GM12801 (cell line): ENCODE measurements around the gene DBNL.

Source experiments
- CTCF ChIP-seq: IDR thresholded peaks from one replicate; pipeline ENCODE4 v1.5.1; 2011; ENCODE audit warnings: control low read depth; ENCODE audit not compliant: insufficient read length; ENCODE audit errors: extremely low read depth

DBNL gene

DNA sequence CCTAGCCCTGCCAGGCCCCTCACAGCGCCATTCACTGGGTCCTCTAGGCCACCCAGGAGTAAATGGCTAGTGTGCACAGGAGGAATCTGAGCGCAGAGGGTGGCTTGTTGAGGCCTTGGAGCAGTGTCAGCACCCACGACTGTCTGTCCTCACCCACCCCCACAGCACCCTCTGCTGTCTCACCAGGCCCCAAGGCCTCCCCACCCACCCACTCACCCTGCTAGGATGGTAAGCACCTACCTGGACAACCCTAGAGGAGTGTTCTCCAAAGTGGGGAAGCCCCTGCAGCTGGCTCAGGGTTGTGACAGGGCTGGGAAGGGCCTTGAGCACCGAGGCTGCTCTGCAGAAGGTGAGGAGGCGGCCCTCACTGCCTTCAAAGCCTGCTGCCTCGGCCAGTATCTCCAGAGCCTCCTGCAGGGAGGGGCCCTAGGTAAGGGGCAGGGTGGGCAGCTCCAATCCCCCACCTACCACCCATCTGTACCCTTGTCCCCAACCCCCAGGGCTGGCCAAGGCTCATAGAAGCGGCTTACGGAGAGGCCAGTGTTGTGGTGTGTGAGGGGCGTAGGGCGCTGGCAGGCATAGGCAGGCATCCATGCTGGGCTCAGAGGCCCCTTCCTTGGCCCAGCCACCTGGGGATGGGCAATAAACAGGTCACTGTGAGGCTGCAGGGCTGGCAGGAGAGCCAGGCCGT, 35.0 kb downstream of the DBNL start:
- no peak for TF ChIP-seq CTCF

DNA sequence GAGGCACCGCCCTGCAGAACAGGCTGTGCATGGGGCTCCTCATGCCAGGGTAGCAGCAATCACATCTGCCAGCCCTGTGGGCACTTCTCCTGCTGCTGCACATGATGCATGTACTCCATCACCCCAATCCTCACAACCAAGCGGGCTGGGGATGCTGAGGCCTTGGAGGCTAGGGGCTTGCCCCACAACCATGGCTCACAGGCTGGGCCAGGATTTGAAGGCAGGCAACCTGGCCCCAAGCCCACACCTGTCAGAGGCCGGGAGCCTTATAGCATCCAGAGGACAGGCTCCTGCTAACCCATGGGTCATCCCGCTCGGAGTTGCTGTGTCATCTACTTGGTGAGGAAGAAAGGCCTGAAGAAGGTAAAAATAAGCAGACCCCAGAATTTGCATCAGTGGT, 35.6 kb downstream of the DBNL start:
- no peak for TF ChIP-seq CTCF

DNA sequence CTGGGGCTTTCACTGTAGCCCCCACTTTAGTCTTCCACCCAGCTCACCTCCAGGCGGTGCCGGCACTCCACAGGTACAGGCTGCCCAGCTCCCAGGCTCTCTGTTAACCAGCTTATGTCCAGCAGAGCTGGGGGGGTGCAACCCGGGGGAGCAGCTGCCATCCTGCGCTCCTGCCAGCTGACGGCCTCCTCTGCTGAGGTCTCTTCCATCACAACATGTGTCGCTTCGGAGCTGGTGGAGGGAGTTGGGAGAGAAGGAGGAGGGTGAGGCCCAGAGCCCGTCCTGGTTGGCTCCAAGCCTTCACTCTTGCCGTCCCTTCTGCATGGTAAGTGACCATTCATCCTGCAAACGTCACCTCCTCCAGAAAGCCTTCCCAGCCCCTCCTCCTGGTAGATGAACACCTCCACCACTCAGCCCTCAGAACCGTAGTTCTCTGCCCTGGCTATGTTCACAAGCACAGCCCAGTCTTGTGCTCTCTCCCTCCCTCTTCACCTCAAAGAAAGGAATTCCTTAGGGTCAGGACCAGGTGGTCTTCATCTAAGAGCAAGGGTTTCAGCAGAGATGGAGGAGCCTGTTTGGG, 36.3 kb downstream of the DBNL start:
- no peak for TF ChIP-seq CTCF

- no peak for TF ChIP-seq CTCF
Measured at GRCh38 chr7:44081266-44081748, 36.8 kb downstream of the DBNL start.

GRCh38 chr7:44082541-44083207, 38.2 kb downstream of the DBNL start:
- no peak for TF ChIP-seq CTCF

DNA sequence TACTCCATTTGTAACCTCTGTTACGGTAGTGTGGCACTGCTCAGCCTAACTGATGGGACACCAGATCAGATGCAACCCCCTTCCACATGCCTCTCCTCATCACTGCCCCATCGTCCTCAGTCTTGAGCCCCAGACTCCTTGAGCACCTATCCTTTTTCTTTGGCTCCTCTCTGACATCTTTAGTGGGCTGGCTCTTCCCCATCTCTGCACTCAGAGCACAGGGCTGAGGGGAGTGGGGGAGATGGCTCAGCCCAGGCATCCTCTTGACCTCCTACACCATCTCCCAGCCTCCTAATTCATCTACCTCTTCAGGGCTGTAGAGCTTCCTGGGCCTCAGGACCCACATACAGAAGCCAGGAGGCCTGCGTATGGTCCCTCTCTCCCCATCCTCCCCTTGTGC, 39.3 kb downstream of the DBNL start:
- TF ChIP-seq CTCF = no peak

DNA sequence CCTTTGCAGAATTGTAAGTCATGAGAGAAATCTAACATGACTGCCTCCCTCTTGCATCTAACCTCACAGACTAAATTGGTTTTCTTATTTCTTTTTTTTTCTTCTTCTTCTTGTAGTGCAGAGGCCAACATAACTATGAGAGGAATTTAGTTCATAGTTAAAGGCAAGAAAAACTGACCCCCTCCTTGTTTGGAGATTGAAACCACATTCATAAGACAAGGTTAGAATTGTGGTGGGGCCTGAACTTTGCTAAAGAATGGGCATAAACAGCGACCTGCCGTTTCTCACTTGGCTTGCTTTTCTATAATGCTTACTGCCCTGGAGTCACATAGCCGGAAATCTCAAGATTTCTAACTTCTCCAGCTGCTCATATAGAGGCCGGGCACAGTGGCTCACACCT, 40.2 kb downstream of the DBNL start:
- TF ChIP-seq CTCF = no peak
